ENCODE data around the gene PRKCH.
A peak's percentile ranks its signal among the peaks of the same experiment; 100 is the strongest.

Gene PRKCH

GRCh38 chr14:61499991-61500390 is 178.6 kb downstream of the PRKCH start:
- no peak for DNase-seq

DNA sequence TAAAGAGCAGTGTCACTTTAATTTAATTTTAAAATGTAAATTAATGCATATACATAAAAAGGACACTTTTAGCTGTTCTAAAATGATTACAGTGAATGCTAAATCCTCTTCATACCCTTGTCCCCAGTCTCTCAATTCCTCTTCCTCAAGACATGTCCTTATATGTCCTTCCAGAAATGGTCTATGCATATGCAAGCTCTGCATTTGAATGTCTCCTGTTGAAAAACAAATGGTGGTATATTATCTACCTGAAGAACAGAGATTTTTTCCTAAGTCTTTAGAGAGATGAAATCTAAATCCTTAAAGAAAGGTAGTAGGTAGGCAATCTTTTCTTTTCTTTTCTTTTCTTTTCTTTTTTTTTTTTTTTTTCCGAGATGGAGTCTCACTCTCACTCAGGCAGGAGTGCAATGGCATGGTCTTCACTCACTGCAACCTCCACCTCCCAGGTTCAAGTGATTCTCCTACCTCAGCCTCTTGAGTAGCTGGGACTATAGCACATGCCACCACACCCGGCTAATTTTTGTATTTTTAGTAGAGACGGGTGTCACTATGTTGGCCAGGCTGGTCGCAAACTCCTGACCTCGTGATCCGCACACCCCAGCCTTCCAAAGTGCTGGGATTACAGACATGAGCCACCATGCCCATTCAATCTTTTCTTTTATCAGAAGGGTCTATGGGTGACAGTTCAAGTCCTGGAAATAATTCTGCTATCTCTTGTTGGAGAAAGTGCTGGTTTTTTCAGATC is 180.5 kb downstream of the PRKCH start:
- no peak for DNase-seq

- no peak for DNase-seq
Observed at GRCh38 chr14:61502459-61503093, 181.2 kb downstream of the PRKCH start.

GRCh38 chr14:61503167-61503801 is 181.9 kb downstream of the PRKCH start:
- no peak for DNase-seq

GRCh38 chr14:61504901-61505300 is 183.5 kb downstream of the PRKCH start:
- no peak for DNase-seq

- DNase-seq: no peak
Observed at GRCh38 chr14:61505815-61506809, 184.7 kb downstream of the PRKCH start.

- DNase-seq: no peak
Observed at GRCh38 chr14:61508526-61508925, 187.1 kb downstream of the PRKCH start.

DNA sequence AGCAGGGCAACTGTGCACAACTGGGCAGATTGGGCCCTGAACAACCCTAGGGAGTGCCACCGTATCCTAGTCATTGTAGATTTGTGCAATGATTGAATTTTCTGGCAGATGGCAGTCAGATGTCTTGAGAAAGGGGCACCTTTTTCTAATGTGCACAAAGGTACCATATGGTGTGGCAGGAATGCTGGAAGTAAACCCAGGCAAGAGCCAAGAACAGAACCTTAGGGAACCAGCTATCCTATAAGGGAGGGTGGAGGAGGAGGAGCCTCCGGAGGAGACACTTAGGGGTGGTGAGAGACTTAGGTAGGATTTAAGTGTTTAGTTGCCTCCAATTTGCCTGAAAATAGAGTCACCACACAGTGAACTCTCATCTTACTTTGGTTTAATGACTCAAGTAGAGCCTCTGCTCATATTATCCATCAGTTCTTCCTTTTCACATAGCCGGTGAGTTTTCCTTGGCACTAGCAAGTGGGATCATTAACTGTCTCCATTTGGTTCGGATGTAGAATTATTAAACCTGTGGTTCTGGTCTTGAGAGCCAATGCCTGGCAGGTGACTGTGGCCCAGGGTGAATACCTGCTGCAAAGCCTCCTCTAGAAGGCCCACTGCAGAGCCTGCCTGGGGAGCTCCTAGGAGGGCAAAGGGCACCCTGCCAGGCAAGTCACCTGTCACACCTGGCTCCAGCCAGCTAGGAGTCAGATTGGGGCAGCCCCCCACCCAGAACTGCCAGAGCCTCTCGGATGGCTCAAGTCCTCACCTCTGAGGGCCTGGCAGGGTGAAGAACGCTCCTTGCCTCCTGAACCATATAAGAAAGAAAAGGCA is 189.6 kb downstream of the PRKCH start:
- peak; percentile 43 to 73 for DNase-seq

DNA sequence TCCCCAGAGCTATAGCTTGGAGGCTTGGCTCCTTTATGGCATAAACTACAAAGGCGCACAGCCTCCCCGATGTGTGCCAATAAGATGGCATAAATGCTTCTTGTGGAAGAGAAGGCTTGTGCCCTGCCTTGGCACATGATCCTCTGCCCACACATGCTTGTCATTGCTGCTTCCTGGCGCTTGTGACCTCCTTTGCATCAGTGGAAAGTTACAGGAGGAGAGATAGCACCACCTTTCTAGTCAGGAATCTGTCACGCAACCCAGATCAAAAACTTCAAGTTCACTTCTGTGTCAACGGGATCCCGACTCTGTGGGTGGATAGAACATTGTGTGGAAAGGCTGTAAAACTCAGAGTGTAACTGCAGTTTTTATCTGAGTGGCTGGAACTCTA is 190.2 kb downstream of the PRKCH start:
- peak; percentile 16 to 43 for DNase-seq

DNA sequence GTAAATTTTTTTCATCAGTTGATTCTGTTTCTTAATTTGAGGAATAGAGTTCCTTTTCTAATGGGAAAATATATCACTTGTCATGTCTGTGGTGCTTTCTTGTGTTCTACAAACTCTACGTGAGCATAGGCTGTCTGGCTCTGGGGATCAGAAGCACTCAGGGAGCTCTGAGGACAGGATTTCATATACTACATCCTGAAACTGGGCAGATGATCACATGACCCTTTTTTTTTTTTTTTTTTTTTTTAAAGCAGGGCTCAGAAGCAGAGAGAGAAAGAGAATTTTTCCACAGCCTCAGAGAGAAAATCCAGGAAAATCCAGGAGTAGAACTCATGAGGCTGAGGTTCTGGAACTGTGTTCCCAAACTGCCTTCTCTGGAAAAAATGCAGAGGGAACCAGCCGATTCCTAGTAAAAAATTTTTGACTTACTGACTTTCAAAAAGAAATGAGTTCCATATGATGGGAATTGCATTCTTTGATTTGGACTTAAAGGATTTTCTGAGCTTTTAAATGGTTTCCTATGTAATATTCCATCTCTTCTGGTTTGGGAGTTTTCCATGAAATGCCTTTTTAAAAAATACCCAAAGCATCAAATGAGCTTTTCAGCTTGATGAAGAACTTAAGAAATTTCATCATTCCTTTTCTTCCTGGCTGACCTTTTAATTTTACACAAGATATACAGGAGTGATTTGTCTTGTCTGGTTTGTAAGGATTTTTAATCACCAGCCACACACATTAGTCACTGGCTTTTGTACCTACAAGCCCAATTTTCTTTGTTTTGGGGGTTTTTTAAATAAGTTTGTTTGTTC is 190.9 kb downstream of the PRKCH start:
- peak in 1 of 2 experiments; percentile 43 for DNase-seq

- no peak for DNase-seq
Observed at GRCh38 chr14:61513986-61514830, 192.8 kb downstream of the PRKCH start.

DNA sequence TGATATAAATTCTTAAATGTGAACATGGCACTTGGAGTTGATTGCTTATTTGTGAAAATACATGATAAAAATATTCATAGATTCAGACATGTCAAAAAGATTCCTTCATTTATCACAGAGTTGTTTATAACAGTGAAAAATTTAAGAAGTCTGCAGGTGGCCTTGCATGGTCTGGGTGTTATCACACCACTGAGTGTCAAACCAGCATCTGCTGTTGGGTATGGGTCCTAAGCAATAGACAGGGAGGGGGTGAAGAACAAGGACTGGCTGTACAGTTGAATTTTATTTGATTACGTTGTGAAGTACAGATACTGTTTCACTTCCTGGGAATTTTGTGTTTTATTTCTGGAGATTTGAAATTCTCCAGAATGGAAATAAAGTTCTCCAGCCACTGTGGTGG is 193.5 kb downstream of the PRKCH start:
- no peak for DNase-seq

DNA sequence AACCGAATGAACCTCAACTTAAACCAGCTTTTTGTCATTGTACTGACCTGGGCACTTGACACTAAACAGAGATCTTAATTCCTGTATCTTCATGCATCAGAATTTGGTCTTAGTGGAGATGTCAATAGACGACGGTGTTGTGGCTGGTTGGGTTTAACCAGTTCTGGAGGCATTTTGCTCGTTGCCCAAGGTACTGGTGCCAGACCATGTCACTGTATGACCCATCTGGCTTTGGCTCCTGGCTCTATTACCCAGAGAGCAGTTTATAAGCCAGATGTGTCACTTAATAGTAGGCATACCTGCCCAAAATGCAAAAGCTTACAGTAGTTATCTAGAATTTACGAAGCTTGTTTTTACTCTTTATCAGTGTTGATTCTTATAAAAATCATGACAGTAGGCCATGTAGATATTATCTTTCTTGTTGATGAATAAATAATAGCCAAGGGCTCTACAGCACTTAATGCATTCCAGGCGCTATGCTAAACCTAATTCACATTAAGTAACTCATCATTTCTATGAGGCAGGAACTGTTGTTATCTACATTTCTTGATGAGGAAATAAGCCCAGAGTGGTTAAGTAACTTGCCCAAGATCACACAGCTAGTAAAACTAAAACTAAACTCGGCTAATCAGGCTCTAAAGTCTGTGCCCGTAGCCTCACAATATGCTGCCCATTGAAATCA is 194.2 kb downstream of the PRKCH start:
- DNase-seq: no peak

GRCh38 chr14:61516118-61516743 is 194.9 kb downstream of the PRKCH start:
- DNase-seq: no peak

DNA sequence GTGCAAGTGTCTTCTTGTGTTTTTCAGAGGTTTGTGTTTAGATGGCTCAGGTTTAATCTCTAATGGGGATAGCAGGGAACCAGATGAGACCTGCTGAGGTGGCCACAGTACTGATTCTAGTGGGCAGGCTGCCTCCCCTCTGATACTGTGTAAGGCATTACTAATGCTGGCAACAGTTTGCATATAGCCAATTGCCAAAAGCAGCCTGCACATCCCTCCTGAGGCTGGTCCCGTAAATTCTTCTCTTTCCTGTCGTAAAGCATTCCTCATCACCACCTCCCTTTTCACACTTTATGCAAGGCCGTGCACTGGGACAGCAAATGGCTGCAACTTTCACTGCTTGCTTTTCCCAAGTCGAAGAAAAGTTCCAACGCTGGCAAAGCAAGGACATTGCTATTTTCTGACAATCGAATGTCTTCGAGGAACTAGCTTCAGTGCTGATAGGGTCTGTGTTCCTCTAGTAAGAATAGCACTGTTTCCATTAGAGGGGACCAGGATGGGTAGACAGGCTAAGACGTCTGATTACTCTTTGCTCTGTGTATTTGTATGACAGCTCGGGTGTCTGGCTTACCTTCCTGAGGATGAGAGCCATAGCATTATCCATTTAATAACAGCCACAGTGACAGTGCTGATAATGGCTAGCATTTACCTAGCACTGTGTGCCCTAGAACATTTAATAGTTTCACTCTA is 195.7 kb downstream of the PRKCH start:
- DNase-seq: no peak

GRCh38 chr14:61517911-61518384 is 196.6 kb downstream of the PRKCH start:
- DNase-seq: no peak

DNA sequence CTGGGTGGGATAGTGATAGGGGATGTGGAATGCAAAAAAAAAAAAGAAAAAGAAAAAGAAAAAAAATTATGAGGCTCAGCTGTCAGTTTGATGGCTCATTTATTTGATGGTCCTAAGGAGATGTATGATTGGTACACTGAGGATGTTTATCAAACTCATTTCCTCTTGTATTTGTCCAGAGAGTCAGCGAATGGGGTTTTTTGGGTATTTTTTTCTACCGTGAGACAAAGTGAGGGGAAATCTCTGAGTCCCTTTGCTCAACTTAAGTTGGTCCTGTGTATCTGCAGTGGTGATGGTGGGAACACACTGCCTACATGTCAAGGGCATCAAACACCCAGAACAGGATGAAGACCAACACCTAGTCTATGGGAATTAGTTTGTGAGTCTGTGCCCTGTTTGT is 197.0 kb downstream of the PRKCH start:
- no peak for DNase-seq

DNA sequence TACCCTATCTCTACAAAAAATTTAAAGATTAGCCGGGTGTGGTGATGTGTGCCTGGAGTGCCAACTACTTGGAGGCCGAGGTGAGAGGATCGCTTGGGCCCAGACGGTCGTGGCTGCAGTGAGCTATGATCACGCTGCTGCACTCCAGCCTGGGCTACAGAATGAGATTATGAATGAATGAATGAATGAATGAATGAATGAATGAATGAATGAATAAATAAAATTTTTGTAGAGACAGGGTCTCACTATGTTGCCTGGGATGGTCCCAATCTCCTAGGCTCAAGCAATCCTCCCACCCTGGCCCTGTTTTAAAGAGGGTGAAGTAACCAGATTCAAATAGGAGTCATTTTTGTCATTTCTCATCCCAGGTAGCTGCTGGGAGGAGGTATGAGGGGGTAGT is 197.7 kb downstream of the PRKCH start:
- DNase-seq: no peak

Data from cerebellar nuclear complex (tissue), 1 donor.